Measurements from ENCODE around the gene GSTO2.

Gene GSTO2

GRCh38 chr10:104297697-104298660 is 29.0 kb downstream of the GSTO2 start:
- Histone ChIP-seq H3K4me3 (no peak overlapping the region), H3K27ac (peak overlapping the region; percentile 75 to 95), H3K9me3 (no peaks in the 10 kb centered on the region), H3K36me3 (no peaks in the 10 kb centered on the region), H3K27me3 (no peaks in the 10 kb centered on the region), H3K4me1 (peaks cover 0 to 62% (median 20%) of the 10 kb centered on the region in 4 donors)
- DNase-seq = no peak
- intact Hi-C loops (cut with DNase I; ENCODE audit: low total_unique reads) = no loop called here
- TF ChIP-seq CTCF (IDR thresholded peaks at IDR 0.05) = no peak

GRCh38 chr10:104299031-104299904 is 30.3 kb downstream of the GSTO2 start:
- no peak for DNase-seq
- TF ChIP-seq CTCF (IDR thresholded peaks at IDR 0.05) = no peak
- Histone ChIP-seq H3K9me3 (no peaks in the 10 kb centered on the region), H3K4me3 (peak overlapping the region in 1 of 2 donors; percentile 14), H3K36me3 (no peaks in the 10 kb centered on the region), H3K4me1 (peaks cover 0 to 53% (median 20%) of the 10 kb centered on the region in 4 donors), H3K27me3 (no peaks in the 10 kb centered on the region), H3K27ac (peak overlapping the region; percentile 75 to 95)
- intact Hi-C loops (cut with DNase I; ENCODE audit: low total_unique reads) = no loop called here

- Histone ChIP-seq H3K9me3 (no peaks in the 10 kb centered on the region), H3K27me3 (no peaks in the 10 kb centered on the region), H3K4me1 (peaks cover 0 to 53% (median 22%) of the 10 kb centered on the region in 4 donors), H3K36me3 (no peaks in the 10 kb centered on the region), H3K4me3 (peak overlapping the region in 1 of 2 donors; percentile 23), H3K27ac (peak overlapping the region; percentile 80 to 95)
- TF ChIP-seq CTCF (IDR thresholded peaks at IDR 0.05) = no peak
- intact Hi-C loops (cut with DNase I; ENCODE audit: low total_unique reads) = loop anchor here (2.0 kb wide), 1 partner anchor 39 kb away; the partner anchor contains the start of gene ITPRIP
- DNase-seq = peak; percentile 72 to 88
Measured at GRCh38 chr10:104300002-104300735, 31.2 kb downstream of the GSTO2 start.

GRCh38 chr10:104300736-104301292 is 31.8 kb downstream of the GSTO2 start:
- Histone ChIP-seq H3K36me3 (no peaks in the 10 kb centered on the region), H3K4me3 (peak overlapping the region in 1 of 2 donors; percentile 23), H3K9me3 (no peaks in the 10 kb centered on the region), H3K27me3 (no peaks in the 10 kb centered on the region), H3K4me1 (peaks cover 6 to 54% (median 27%) of the 10 kb centered on the region in 4 donors), H3K27ac (peak overlapping the region; percentile 80 to 95)
- intact Hi-C loops (cut with DNase I; ENCODE audit: low total_unique reads) = loop anchor here (2.0 kb wide), 1 partner anchor 38 kb away; the partner anchor contains the start of gene ITPRIP
- TF ChIP-seq CTCF (IDR thresholded peaks at IDR 0.05) = peak; percentile 15 to 24
- peak; percentile 84 to 94 for DNase-seq

Measured in tibial artery (tissue), 4 donors.